ENCODE measurements around the gene MED12L.

- TF ChIP-seq CTCF (IDR thresholded peaks at IDR 0.05) (no peak), POLR2A (IDR thresholded peaks at IDR 0.05) (no peak)
Observed at GRCh38 chr3:151109286-151109800, 23.9 kb downstream of the MED12L start.

Measured in Peyer's patch (tissue), 4 donors.